Activated CD8-positive, alpha-beta T cell treated with anti-CD3 and anti-CD28 coated beads, Interleukin-2, amount 10 ng/mL, durations not matched to agents 7 days and 5 days (primary cell): ENCODE results near the gene C10orf90. TPM values are rescaled to one million over a fixed set of nuclear protein-coding genes. Genes with fewer than 3 reads are reported as not detected.

ENCODE experiments used
- ATAC-seq: fragments of 150-1000 bp; cut with Tn5 transposase; one replicate; pipeline ENCODE4 v1.10.0; 2021; ENCODE audit warnings: moderate library complexity
- CTCF ChIA-PET: fragments of 350-600 bp; sonication (Branson Sonifier 250); formaldehyde crosslinking; loops from one replicate; lab custom pipeline; 2021; ENCODE audit warnings: antibody characterized with exemption; lab: Charles Lee
- POLR2A ChIA-PET: fragments of 350-600 bp; sonication (Branson Sonifier 250); formaldehyde crosslinking; loops from one replicate; lab custom pipeline; 2021; ENCODE audit warnings: antibody characterized with exemption; lab: Charles Lee
- DNase-seq: peaks from one replicate; pipeline ENCODE4 v3.0.0-alpha.2; 2020
- H3K27ac Mint-ChIP-seq: one replicate; pipeline ENCODE4 v1.8.0; 2021; ENCODE audit warnings: mild to moderate bottlenecking, mixed read lengths
- H3K27me3 Mint-ChIP-seq: one replicate; pipeline ENCODE4 v1.8.0; 2021; ENCODE audit warnings: low read depth, mixed read lengths
- H3K36me3 Mint-ChIP-seq: one replicate; pipeline ENCODE4 v1.8.0; 2021; ENCODE audit warnings: low read depth, mixed read lengths
- H3K4me1 Mint-ChIP-seq: one replicate; pipeline ENCODE4 v1.8.0; 2021; ENCODE audit warnings: low read depth, mixed read lengths
- H3K4me3 Mint-ChIP-seq: one replicate; pipeline ENCODE4 v1.8.0; 2021; ENCODE audit warnings: mild to moderate bottlenecking, mixed read lengths
- H3K9me3 Mint-ChIP-seq: one replicate; pipeline ENCODE4 v1.8.0; 2022; ENCODE audit warnings: mixed read lengths; ENCODE audit not compliant: insufficient read depth
- total RNA-seq, 2 experiments: library from RNA; stranded (reverse); gene quantifications; one replicate each; pipeline ENCODE4 v1.2.3, GENCODE V29; 2021

The C10orf90 gene
- not detected for total RNA-seq

GRCh38 chr10:126670056-126670894 is at the start of gene C10orf90:
C10orf90 (minus strand) TSS chr10:126670693; CDS start chr10:126670480, 213 bp downstream.
- CTCF ChIA-PET, result no interaction called here

GRCh38 chr10:126716366-126716765 is 45.9 kb upstream of the C10orf90 start:
- DNase-seq (no peak), ATAC-seq (no peak)
- POLR2A ChIA-PET, result no interaction called here
- Mint-ChIP-seq H3K27me3 (no peaks in the 10 kb centered on the region), H3K4me3 (no peak overlapping the region), H3K4me1 (peaks cover 3% of the 10 kb centered on the region), H3K36me3 (no peaks in the 10 kb centered on the region), H3K27ac (no peak overlapping the region), H3K9me3 (peaks cover 8% of the 10 kb centered on the region)
- CTCF ChIA-PET, result no interaction called here

More at GRCh38 chr10:126670056-126670894, at the start of gene C10orf90:
- Mint-ChIP-seq H3K36me3 (no peaks in the 10 kb centered on the region), H3K27me3 (no peaks in the 10 kb centered on the region), H3K27ac (no peak within 1 kb of the TSS), H3K4me3 (no peak within 1 kb of the TSS), H3K9me3 (peaks cover 7% of the 10 kb centered on the region), H3K4me1 (no peaks in the 10 kb centered on the region)
- POLR2A ChIA-PET, result no interaction called here
- ATAC-seq, result no peak
- DNase-seq, result no peak

- ATAC-seq (no peak), DNase-seq (no peak)
- Mint-ChIP-seq H3K9me3 (peaks cover 6% of the 10 kb centered on the region), H3K4me1 (peaks cover 3% of the 10 kb centered on the region), H3K4me3 (no peak overlapping the region), H3K27me3 (no peaks in the 10 kb centered on the region), H3K27ac (no peak overlapping the region), H3K36me3 (no peaks in the 10 kb centered on the region)
- POLR2A ChIA-PET, result no interaction called here
- CTCF ChIA-PET, result no interaction called here
Measured at GRCh38 chr10:126713594-126713993, 43.1 kb upstream of the C10orf90 start.

GRCh38 chr10:126712681-126713080 is 42.2 kb upstream of the C10orf90 start:
- peaks cover 3% of the 10 kb centered on the region for H3K4me1 Mint-ChIP-seq
- no peak overlapping the region for H3K27ac Mint-ChIP-seq
- no peak overlapping the region for H3K4me3 Mint-ChIP-seq
- no peaks in the 10 kb centered on the region for H3K36me3 Mint-ChIP-seq
- CTCF ChIA-PET, result no interaction called here
- H3K27me3 Mint-ChIP-seq, result no peaks in the 10 kb centered on the region
- ATAC-seq (no peak), DNase-seq (no peak)
- no peaks in the 10 kb centered on the region for H3K9me3 Mint-ChIP-seq
- POLR2A ChIA-PET, result no interaction called here

GRCh38 chr10:126705951-126706565 is 35.6 kb upstream of the C10orf90 start:
- no peak for ATAC-seq
- Mint-ChIP-seq H3K9me3 (peaks cover 5% of the 10 kb centered on the region), H3K27ac (no peak overlapping the region), H3K36me3 (no peaks in the 10 kb centered on the region), H3K27me3 (no peaks in the 10 kb centered on the region), H3K4me1 (no peaks in the 10 kb centered on the region), H3K4me3 (no peak overlapping the region)
- no peak for DNase-seq
- POLR2A ChIA-PET, result no interaction called here
- CTCF ChIA-PET, result no interaction called here

- H3K4me1 Mint-ChIP-seq, result no peaks in the 10 kb centered on the region
- ATAC-seq (no peak), DNase-seq (no peak)
- ChIA-PET POLR2A (no interaction called here), CTCF (no interaction called here)
- peaks cover 5% of the 10 kb centered on the region for H3K9me3 Mint-ChIP-seq
- no peaks in the 10 kb centered on the region for H3K27me3 Mint-ChIP-seq
- H3K36me3 Mint-ChIP-seq, result no peaks in the 10 kb centered on the region
- no peak overlapping the region for H3K27ac Mint-ChIP-seq
- H3K4me3 Mint-ChIP-seq, result no peak overlapping the region
Measured at GRCh38 chr10:126705131-126705530, 34.6 kb upstream of the C10orf90 start.

GRCh38 chr10:126704649-126705048 is 34.2 kb upstream of the C10orf90 start:
- H3K9me3 Mint-ChIP-seq, result peaks cover 5% of the 10 kb centered on the region
- POLR2A ChIA-PET, result no interaction called here
- H3K27me3 Mint-ChIP-seq, result no peaks in the 10 kb centered on the region
- no peak for DNase-seq
- ATAC-seq, result no peak
- CTCF ChIA-PET, result no interaction called here
- no peak overlapping the region for H3K4me3 Mint-ChIP-seq
- no peaks in the 10 kb centered on the region for H3K36me3 Mint-ChIP-seq
- no peaks in the 10 kb centered on the region for H3K4me1 Mint-ChIP-seq
- no peak overlapping the region for H3K27ac Mint-ChIP-seq

GRCh38 chr10:126702181-126702580 is 31.7 kb upstream of the C10orf90 start:
- Mint-ChIP-seq H3K4me1 (no peaks in the 10 kb centered on the region), H3K4me3 (no peak overlapping the region), H3K9me3 (peaks cover 4% of the 10 kb centered on the region), H3K27me3 (no peaks in the 10 kb centered on the region), H3K27ac (no peak overlapping the region), H3K36me3 (no peaks in the 10 kb centered on the region)
- ATAC-seq (no peak), DNase-seq (no peak)
- ChIA-PET POLR2A (no interaction called here), CTCF (no interaction called here)

GRCh38 chr10:126701526-126701925 is 31.0 kb upstream of the C10orf90 start:
- ATAC-seq, result no peak
- Mint-ChIP-seq H3K4me1 (no peaks in the 10 kb centered on the region), H3K36me3 (no peaks in the 10 kb centered on the region), H3K27me3 (no peaks in the 10 kb centered on the region), H3K9me3 (no peaks in the 10 kb centered on the region), H3K27ac (no peak overlapping the region), H3K4me3 (no peak overlapping the region)
- ChIA-PET CTCF (no interaction called here), POLR2A (no interaction called here)
- no peak for DNase-seq

- Mint-ChIP-seq H3K36me3 (no peaks in the 10 kb centered on the region), H3K27me3 (no peaks in the 10 kb centered on the region), H3K4me3 (no peak overlapping the region), H3K27ac (no peak overlapping the region), H3K9me3 (no peaks in the 10 kb centered on the region), H3K4me1 (no peaks in the 10 kb centered on the region)
- POLR2A ChIA-PET, result no interaction called here
- no peak for ATAC-seq
- CTCF ChIA-PET, result no interaction called here
- DNase-seq, result no peak
Measured at GRCh38 chr10:126696684-126697083, 26.2 kb upstream of the C10orf90 start.

GRCh38 chr10:126691456-126691855 is 21.0 kb upstream of the C10orf90 start:
- CTCF ChIA-PET, result no interaction called here
- no peaks in the 10 kb centered on the region for H3K9me3 Mint-ChIP-seq
- H3K36me3 Mint-ChIP-seq, result no peaks in the 10 kb centered on the region
- no peak overlapping the region for H3K4me3 Mint-ChIP-seq
- POLR2A ChIA-PET, result no interaction called here
- DNase-seq, result no peak
- no peak for ATAC-seq
- H3K27me3 Mint-ChIP-seq, result no peaks in the 10 kb centered on the region
- H3K27ac Mint-ChIP-seq, result no peak overlapping the region
- no peaks in the 10 kb centered on the region for H3K4me1 Mint-ChIP-seq

- Mint-ChIP-seq H3K9me3 (no peaks in the 10 kb centered on the region), H3K4me3 (no peak overlapping the region), H3K27me3 (no peaks in the 10 kb centered on the region), H3K27ac (no peak overlapping the region), H3K36me3 (no peaks in the 10 kb centered on the region), H3K4me1 (no peaks in the 10 kb centered on the region)
- DNase-seq (no peak), ATAC-seq (no peak)
- CTCF ChIA-PET, result no interaction called here
- POLR2A ChIA-PET, result no interaction called here
Measured at GRCh38 chr10:126690534-126690933, 20.0 kb upstream of the C10orf90 start.
